Jurkat, Clone E6-1 (cell line): ENCODE data around the gene SPTBN4. TPM values are rescaled to one million over a fixed set of nuclear protein-coding genes. Genes with fewer than 3 reads are reported as not detected.
"Not testable (repeated sequence)": the region's sequence is repeated elsewhere in the genome, so short reads cannot be mapped to it uniquely, and the experiment has no call there.

Experiments used
- DNase-seq: peaks from one replicate; pipeline ENCODE4 v3.0.0-alpha.2; 2011; ENCODE audit warnings: low read depth, low spot score
- H3K4me3 ChIP-seq: 2 replicates; pipeline ENCODE4 v1.5.1; 2011; ENCODE audit warnings: mild to moderate bottlenecking, low read length, control low read depth, moderate library complexity
- polyA plus RNA-seq: library from polyadenylated mRNA; unstranded; fragments of >200 nt; gene quantifications from one replicate; pipeline ENCODE4 v1.2.1, GENCODE V29; 2012; ENCODE audit warnings: missing spikeins; ENCODE audit not compliant: insufficient read length, insufficient read depth

SPTBN4 gene
- 2.2 TPM for polyA plus RNA-seq

DNA sequence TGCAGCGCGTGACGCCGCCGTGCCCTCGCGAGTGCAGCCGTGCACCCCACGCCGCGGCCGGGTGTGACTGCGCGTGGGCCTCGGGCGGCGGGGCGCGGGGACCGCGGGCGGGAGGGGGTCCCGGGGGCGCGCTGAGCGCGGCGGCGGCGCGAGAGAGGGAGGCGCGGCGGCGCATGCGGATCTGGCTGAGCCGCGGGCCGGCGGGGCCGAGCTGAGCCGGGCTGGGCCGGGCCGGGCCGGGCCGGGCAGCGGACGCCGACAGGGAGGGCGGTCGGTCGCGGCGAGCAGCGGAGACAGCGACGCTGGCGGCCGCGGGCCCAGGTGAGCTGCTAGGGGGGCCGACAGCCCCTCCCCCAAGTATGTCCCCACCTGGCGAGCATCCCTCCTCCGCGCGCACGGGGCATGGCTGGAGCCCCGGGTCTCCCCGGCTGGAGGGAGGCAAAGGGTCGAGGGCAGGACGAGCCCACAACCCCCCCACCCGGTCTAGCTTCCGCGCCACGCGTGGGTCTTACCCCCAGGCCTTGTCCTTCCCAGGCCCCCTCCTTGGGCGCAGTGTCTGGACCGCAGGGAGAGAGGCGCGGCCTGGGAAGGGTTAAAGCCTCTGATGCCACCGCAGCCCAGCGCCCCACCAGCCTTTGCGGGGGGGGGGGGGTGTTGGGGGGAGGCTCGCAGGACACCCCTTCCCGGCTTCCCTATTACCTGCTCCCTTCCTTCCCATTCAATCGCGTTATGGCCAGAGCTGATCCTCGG is at the start of gene SPTBN4:
TSS of gene SPTBN4 (plus strand) at position 17 of the 750 bp plus-strand sequence. CDS start 5,621 bp downstream, outside the sequence.
- no peak for DNase-seq
- peak within 1 kb of the TSS; percentile 60 for H3K4me3 ChIP-seq

DNA sequence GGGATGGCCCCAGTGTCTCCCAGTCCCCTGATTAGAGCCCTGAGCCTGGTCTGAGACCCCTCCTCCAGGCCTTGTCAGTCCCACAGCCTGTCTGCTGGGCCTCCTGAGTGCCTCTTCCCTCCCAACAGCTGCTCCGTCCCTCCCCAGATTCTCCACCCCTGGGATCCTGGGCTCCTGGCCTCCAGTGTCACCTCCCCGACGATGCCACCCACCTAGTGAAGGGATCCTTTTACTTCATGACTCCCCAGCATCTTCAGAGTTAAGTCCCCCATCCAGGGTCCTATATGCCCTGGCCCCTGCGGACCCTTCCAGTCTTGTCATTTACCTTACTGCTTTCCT is 49.2 kb upstream of the SPTBN4 start:
- H3K4me3 ChIP-seq, result no peak overlapping the region
- DNase-seq, result no peak

DNA sequence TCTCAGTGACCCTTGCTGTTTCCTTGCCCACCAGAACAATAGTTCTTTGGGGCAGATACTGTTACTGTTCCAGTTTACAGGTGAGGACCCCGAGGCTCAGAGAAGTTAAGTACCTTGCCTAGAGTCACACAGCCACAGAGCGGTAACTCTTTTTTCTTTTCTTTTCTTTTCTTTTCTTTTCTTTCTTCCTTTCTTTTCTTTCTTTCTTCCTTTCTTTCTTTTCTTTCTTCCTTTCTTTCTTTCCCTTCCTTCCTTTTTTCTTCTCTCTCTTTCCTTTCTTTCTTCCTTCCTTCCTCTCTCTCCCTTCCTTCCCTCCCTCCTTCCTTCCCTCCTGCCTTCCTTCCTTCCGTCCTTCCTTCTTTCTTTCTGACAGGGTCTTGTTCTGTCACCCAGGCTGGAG is 48.8 kb upstream of the SPTBN4 start:
- no peak for DNase-seq
- no peak overlapping the region for H3K4me3 ChIP-seq

DNA sequence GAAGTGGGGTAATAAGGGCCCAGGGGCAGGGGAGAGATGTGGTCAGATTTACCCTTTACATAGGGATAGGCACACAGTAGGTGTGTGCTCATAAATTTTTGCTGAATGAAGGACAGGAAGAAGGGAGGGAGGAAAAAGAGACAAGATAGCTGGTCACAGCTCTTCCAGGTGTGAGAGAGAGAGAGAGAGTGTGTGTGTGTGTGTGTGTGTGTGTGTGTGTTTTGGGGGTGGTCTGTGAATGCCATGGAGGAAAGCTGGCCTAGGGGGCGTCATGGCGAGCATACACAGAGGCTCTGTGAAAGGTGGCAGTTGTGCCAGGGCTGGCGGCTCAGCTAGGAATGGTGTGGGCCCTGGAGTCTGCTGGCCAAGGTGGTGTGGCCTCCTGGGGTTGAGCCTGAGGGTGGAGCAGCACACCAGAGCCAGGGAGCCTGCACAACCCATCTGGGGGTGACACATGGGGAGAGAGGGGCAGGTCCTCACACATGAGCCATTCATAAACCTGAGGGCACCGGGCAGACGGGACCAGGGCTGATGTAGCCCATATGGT is 47.7 kb upstream of the SPTBN4 start:
- no peak for DNase-seq
- H3K4me3 ChIP-seq, result no peak overlapping the region

DNA sequence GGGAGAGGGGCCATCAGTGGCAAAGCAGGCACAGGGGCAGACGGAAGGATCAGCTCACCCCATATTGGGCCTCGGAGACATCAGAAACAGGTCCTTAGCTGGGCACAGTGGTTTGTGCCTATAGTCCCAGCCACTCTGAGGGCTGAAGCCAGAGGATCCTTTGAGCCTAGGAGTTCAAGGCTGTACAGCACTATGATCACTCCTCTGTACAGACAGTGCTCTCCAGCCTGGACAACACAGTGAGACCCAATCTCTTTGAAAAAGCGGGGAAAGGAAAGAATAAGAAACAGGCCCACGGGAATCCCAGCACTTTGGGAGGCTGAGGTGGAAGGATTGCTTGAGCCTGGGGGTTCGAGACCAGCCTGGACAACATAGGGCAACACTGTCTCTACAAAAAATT is 47.0 kb upstream of the SPTBN4 start:
- DNase-seq, result no peak

DNA sequence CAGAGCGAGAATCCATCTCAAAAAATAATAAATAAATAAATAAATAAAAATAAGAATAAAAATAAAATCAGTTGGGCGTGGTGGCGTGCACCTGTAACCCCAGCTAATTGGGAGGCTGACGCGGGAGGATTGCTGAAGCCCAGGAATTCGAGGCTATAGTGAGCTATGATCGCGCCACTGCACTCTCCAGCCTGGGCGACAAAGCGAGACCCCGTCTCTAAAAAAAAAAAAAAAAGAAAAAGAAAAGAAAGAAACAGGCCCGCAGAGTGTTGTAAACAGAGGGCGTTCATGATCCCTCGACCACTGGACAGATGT is 46.4 kb upstream of the SPTBN4 start:
- DNase-seq, result no peak

More for the DNA sequence above, 47.0 kb upstream of the SPTBN4 start:
- H3K4me3 ChIP-seq, result no peak overlapping the region

DNA sequence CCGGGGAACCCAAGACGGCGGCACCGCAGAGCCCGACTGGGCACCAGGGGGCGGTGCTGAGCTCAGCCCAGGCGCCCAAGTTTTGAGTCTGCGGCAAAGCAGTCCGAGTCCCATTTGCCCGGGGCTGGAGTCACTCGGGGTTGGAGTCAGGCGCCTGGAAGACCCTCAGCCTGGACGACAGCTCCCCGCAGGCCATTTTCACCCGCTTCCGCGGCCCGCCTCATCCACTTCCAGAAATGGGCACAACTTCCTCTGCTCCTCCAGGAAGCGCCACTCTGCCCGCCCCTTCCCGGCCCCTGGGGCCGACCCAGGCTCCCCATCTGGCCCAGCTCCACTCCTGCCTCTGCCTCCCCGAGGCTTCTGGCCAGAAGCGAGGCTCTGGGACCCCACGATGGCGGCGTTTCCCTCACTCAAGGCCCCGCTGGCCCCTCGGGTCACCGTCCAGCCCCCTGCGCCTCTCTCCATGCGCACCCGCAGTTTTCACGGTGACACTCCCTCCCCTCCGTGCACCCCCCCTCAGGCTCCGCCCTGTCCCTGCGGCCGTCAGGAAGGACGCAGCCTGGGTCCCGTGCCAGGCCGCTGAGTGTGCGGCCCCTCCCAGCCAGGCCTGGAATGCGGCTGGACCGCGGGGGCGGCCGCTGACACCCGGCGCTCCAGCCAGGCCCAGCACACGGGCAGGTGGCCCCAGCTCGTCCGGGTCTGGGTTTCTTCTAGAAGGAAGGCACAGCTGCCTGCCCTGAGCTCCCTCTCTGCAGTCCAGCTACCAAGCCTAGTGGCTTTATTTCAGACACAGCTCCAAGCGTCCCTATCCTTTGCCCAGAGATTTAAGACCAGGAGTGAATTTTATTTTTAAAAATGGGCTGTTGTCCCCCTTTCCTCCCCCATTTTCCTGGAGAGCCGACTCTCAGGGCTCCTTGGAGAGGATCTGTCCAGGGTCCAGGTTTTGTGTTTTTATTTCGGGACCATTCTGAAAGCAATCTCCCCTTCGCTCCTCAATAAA is 45.7 kb upstream of the SPTBN4 start:
- H3K4me3 ChIP-seq, result peak overlapping the region; percentile 61
- no peak for DNase-seq

More for the DNA sequence above, 46.4 kb upstream of the SPTBN4 start:
- peak overlapping the region; percentile 61 for H3K4me3 ChIP-seq

DNA sequence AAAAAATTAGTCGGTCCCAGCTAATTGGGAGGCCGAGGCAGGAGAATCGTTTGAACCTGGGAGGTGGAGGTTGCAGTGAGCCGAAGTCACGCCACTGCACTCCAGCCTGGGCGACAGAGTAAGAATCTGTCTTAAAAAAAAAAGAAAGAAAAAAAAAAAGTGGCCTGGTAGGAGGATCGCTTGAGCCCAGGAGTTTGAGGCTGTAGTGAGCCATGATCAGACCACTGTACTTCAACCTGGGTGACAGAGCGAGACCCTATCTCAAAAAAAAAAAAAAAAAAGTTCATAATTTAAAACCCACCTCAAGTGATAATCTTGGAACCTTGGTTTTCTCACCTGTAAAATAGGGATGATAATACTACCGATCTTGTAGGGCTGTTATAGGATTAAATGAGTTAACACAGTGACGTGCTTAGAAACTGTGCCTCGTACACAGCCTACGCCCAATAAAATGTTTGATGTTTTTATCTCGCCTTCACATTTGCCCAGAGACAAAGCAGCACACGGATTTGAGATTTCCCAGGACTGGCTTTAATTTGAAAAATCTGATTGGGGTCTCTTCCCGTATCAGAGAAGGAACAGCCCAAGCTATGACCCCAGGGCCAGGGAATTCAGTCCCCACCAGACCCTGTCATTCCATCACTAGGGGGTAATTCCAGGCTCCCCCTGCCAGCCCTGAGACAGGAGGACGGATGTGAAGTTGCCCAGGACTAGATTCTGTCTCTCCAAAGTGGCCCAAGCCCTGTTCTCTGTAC is 44.6 kb upstream of the SPTBN4 start:
- H3K4me3 ChIP-seq, result no peak overlapping the region
- no peak for DNase-seq

DNA sequence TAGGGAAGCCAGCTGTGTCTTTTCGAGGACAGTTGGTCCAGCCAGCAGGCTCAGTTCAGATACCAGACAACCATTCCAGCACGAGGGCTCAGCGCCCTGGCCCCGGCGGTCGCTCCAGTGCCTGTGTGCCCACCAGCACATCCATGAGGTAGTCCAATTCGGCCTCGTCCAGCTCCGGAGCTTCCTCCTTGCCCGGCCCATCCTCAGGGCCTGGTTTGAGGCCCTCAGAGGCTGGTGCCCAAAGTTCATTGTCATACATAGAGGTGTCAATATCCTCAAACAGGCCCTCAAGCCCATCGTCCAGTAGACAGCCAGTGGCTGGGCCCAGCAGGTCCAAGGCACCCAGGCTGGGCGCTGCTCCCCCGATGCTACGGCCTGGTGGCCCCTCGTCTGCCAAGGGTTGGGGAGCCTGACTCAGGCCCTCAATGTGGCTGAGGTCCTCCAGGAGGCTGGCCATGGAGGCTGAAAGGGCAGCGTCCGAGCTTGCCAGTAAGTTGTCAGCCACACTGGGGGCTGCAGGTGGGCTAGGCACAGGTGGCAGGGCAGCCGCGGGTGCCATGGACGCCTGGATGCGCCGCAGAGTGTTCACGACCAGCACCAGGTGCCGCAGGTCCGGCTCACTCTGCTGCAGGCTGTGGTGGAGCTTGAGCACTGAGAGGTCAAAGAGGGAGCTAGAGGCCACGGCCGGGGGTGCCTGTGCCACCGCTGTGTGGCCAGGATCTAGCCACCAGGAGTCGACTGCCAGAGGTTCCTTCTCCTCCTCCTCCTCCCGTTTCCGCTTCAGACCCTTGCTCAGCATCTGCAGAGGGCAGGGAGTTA is 43.8 kb upstream of the SPTBN4 start:
- no peak for DNase-seq
- H3K4me3 ChIP-seq, result no peak overlapping the region

DNA sequence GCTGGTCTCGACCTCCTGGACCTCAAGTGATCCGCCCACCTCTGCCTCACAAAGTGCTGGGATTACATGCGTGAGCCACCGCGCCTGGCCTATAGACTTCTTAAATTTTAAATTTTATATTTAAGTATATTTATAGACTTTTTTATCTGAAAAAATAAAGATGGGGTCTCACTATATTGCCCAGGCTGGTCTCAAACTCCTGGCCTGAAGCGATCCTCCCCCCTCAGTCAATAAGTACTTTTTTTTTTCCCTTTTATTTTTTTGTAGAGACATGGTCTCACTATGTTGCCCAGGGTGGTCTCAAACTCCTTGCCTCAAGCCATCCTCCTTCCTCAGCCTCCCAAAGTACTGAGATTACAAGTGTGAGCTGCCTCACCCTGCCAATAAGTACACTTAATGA is 42.9 kb upstream of the SPTBN4 start:
- DNase-seq, result no peak
- H3K4me3 ChIP-seq, result no peak overlapping the region

DNA sequence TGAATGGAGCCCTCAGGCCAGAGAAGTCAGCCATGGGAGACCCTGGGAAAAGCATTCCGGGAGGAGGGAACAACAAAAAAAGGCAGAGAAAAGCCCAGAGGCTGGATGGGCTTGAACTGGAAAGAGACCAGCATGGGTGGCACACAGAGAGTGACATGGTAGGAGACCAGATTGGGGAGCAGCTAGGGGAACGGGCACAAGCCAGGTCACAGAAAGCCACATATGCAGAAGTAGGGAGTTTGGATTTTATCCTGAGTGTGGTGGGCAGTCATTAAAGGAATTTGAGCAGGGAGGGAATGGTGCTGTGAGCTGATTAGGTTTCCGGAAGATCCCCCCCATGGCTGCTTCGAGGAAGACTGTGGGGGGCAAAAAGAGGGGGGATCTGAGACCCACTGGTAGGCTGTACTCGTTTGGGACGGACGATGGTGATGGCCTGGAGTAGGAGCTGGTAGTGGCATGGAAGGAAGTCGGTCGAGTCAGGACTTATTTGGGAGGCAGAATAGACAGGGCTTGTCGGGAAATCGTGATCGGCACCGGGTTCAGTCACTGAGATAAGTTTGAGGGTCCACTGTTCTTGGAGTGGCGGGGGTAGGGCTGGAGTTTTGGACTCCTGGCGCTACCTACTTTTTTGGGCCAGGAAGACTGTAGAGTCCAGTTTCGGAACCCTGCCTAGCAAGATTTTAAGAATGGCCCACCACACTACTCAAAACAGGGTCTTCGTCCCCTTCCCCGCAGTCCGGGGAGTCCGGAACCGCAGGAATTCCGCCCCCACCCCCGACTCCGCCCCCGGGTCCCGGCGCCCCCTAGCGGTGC is 42.0 kb upstream of the SPTBN4 start:
- H3K4me3 ChIP-seq, result peak overlapping the region; percentile 73
- no peak for DNase-seq

DNA sequence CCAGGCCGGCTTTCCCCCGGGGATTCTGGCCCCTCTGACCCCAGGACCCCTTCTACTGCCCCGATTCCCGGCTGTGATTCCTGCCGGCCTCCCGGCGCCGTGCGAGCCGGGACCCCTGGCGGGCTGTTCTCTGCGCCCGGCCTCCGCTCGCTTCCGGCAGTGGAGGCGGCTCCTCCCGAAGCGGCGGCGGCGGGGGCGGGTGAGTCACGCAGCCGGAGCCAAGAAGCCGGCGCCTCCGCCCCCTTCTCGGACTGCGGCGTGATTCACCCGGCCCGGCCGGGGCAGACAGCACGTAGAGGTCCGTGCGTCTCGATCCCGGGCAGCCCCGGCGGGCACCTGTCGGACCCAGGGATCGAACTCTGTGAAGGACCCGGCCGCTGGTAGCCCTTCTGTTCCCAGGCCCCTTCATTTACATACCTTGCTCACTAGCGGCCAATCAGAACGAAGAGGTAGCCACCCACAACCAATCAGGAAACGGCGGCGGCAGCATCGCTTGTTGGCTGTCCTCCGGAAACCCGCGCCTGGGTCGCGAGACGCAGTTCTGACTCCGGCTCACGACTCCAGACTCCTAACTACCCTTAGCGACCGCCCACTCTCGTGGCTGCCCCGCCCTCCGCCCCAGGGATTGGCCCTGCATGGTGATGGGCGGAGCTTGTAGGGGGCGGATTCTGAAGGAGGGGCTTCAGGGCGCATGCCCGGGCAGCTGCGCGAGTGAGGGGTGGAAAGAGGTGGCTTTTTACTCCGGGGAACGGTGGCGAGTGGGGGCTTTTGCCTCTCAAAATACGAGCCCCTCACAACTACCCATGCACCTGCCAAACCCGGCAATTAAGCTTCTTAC is 41.1 kb upstream of the SPTBN4 start, which contains the start of gene SERTAD1:
TSS of gene SERTAD1 (minus strand) at position 543 of the 838 bp plus-strand sequence. CDS start 2,446 bp downstream, outside the sequence.
- H3K4me3 ChIP-seq, result peak within 1 kb of the TSS; percentile 73
- peak; percentile 99 for DNase-seq

DNA sequence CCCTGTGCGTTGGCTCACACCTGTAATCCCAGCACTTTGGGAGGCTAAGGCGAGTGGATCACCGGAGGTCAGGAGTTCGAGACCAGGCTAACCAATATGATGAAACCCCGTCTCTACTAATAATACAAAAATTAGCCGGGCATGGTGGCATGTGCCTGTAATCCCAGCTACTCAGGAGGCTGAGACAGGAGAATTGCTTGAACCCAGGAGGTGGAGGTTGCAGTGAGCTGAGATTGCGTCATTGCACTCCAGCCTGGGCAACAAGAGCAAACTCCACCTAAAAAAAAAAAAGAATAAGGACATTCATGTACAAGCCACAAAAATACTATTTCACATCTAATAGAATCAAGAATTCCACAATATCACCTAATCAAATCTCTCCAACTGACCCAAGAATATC is 38.6 kb upstream of the SPTBN4 start:
- DNase-seq, H3K4me3 ChIP-seq: not testable (repeated sequence)

DNA sequence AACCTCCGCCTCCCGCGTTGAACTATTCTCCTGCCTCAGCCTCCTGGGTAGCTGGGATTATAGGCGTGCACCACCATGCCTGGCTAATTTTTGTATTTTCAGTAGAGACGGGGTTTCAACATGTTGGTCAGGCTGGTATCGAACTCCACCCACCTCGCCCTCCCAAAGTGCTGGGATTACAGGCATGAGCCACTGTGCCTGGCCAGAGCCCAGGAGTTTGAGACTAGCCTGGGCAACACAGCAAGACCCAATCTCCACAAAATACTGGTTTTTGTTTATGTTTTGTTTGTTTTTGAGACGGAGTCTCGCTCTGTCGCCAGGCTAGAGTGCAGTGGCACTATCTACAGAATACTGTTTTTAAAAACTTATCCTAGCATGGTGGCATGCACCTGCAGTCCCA is 36.6 kb upstream of the SPTBN4 start:
- DNase-seq, result not testable (repeated sequence)

DNA sequence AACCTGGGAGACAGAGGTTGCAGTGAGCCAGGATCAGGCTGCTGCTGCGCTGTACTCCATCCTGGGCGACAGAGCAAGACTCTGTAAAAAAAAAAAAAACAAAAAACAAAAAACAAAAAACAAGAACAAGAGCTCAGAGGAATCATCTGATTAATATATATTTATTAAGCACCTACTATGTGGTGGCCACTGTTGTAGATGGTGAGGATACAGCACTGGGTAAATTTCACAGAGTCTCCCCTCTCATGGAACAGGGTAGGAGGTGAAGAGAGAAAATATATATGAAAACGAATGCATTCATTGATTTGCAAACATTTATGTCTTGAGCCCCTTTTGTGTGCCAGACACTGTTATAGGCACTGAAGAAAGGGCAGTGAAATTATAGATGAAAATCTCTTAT is 35.1 kb upstream of the SPTBN4 start:
- DNase-seq, result no peak
- H3K4me3 ChIP-seq, result no peak overlapping the region

More for the DNA sequence above, 36.6 kb upstream of the SPTBN4 start:
- not testable (repeated sequence) for H3K4me3 ChIP-seq

DNA sequence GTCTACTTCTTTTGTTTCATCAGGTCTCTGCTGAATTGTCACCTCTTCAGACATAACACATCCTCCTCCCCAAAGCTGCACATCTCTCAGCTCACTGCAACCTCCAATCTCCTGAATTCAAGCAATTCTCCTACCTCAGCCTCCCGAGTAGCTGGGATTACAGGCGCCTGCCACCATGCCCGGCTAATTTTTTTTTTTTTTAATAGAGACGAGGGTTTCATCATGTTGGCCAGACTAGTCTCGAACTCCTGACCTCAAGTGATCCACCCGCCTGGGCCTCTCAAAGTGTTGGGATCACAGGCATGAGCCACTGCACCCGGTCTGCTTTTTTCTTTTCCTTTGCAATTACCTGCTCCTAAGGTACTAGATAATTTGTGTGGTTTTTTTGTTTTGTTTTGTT is 34.0 kb upstream of the SPTBN4 start:
- not testable (repeated sequence) for DNase-seq, H3K4me3 ChIP-seq
